ENCODE measurements around the gene TTYH3. TPM values are rescaled to one million over a fixed set of nuclear protein-coding genes. Genes with fewer than 3 reads are reported as not detected.
"Not testable (repeated sequence)": the region's sequence is repeated elsewhere in the genome, so short reads cannot be mapped to it uniquely, and the experiment has no call there.

The TTYH3 gene
- total and polyA plus RNA-seq, 2 experiments from 2014 or later, result 46.3 to 108 TPM

DNA sequence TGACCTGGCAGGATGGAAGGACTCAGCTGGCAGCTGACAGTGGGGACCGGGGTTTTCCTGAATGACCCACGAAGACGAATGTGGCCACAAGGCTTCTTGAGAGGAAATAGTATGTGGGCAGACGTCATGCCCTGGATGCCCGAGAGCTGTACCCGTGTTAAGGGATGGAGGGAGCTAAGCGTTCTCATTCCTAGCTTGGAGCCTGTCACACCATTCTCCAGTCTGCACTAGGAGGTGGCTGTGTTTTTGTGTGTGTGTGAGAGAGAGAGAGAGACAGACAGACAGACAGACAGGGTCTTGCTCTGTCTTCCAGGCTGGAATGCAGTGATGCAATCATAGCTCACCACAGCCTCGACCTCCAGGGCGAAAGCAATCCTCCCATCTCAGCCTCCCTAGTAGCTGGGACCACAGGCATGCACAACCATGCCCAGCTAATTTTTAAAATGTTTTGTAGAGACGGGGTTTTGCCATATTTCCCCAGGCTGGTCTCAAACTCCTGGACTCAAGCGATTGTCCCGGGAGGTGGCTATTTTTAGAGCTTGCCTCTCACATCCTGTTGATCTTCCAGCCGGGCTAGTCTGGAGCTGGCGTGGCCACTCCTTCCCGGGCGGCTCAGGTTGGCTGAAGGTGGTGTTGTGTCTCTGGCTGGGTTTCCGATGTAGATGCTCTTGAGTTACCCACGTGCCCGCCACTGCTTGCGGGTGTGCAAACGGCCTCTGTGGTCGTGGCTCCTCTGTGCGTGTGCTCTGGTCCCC is 58.3 kb downstream of the TTYH3 start:
- WGBS (ENCODE audit: low lambda C conversion rate, missing lambda C conversion rate), result 86% methylated on average over 23 of the region's 23 CpGs
- no peaks in the 10 kb centered on the region for H3K79me2 ChIP-seq
- H3K36me3 ChIP-seq (replicated peaks; ENCODE audit: insufficient read depth, low read depth), result no peaks in the 10 kb centered on the region

DNA sequence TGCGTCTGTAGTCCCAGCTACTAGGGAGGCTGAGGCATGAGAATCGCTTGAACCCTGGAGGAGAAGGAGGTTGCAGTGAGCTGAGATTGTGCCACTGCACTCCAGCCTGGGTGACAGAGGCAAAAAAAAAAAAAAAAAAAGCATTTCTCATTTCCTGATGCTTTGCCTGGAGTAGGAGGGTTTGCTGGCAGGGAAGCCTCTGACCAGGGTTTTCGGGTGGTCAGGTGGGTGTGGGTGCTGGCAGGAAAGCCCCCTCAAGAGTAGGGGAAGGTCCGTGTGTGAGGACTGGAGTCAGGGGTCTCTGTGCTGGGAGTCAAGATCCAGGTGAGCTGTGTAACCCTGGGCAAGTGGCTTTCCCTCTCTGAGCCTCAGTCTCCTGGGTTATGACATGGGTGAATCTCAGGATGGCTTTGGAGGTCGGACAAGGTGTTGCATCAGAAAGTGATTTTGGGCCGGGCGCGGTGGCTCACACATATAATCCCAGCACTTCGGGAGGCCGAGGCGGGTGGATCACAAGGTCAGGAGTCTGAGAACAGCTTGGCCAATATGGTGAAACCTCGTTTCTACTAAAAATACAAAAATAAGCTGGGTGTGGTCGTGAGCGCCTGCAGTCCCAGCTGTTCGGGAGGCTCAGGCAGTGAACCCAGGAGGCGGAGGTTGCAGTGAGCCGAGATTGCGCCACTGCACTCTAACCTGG is 59.4 kb downstream of the TTYH3 start:
- Histone ChIP-seq H3K4me1 (ENCODE audit: insufficient read depth) (peaks cover 5% of the 10 kb centered on the region), H3K9me2 (replicated peaks; ENCODE audit: insufficient read depth) (no peaks in the 10 kb centered on the region), H2AFZ (no peak overlapping the region), H3K79me2 (no peaks in the 10 kb centered on the region), H3K9me3 (ENCODE audit: low read depth) (no peaks in the 10 kb centered on the region), H3K27me3 (peaks cover 40% of the 10 kb centered on the region), H4K20me1 (ENCODE audit: insufficient read depth, poor library complexity, severe bottlenecking) (no peaks in the 10 kb centered on the region), H3K36me3 (replicated peaks; ENCODE audit: insufficient read depth, low read depth) (no peaks in the 10 kb centered on the region), H3K4me3 (no peak overlapping the region), H3K4me2 (no peak overlapping the region), H3K27ac (no peak overlapping the region)
- DNase-seq (ENCODE audit: low spot score), result no peak
- 93% methylated on average over 18 of the region's 18 CpGs for WGBS (ENCODE audit: low lambda C conversion rate, missing lambda C conversion rate)
- TF ChIP-seq EZH2phosphoT487 (IDR thresholded peaks at IDR 0.05; ENCODE audit: low read depth, severe bottlenecking, unreplicated experiment), result no peak
- TF ChIP-seq, protein P1, sequence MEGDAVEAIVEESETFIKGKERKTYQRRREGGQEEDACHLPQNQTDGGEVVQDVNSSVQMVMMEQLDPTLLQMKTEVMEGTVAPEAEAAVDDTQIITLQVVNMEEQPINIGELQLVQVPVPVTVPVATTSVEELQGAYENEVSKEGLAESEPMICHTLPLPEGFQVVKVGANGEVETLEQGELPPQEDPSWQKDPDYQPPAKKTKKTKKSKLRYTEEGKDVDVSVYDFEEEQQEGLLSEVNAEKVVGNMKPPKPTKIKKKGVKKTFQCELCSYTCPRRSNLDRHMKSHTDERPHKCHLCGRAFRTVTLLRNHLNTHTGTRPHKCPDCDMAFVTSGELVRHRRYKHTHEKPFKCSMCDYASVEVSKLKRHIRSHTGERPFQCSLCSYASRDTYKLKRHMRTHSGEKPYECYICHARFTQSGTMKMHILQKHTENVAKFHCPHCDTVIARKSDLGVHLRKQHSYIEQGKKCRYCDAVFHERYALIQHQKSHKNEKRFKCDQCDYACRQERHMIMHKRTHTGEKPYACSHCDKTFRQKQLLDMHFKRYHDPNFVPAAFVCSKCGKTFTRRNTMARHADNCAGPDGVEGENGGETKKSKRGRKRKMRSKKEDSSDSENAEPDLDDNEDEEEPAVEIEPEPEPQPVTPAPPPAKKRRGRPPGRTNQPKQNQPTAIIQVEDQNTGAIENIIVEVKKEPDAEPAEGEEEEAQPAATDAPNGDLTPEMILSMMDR (IDR thresholded peaks at IDR 0.05; ENCODE audit: poor library complexity), result no peak
- TF ChIP-seq EZH2 (IDR thresholded peaks at IDR 0.05; ENCODE audit: borderline replicate concordance), result no peak

More for the DNA sequence above, 58.3 kb downstream of the TTYH3 start:
- Histone ChIP-seq H2AFZ (no peak overlapping the region), H3K9me3 (ENCODE audit: low read depth) (no peaks in the 10 kb centered on the region), H3K27me3 (peaks cover 43% of the 10 kb centered on the region), H3K4me2 (no peak overlapping the region), H3K4me1 (ENCODE audit: insufficient read depth) (peaks cover 5% of the 10 kb centered on the region), H3K9me2 (replicated peaks; ENCODE audit: insufficient read depth) (no peaks in the 10 kb centered on the region), H4K20me1 (ENCODE audit: insufficient read depth, poor library complexity, severe bottlenecking) (no peaks in the 10 kb centered on the region), H3K4me3 (no peak overlapping the region), H3K27ac (no peak overlapping the region)
- no peak for DNase-seq (ENCODE audit: low spot score)
- no peak for TF ChIP-seq EZH2 (IDR thresholded peaks at IDR 0.05; ENCODE audit: borderline replicate concordance)
- TF ChIP-seq, protein P1 (IDR thresholded peaks at IDR 0.05; ENCODE audit: poor library complexity), result no peak
- no peak for TF ChIP-seq EZH2phosphoT487 (IDR thresholded peaks at IDR 0.05; ENCODE audit: low read depth, severe bottlenecking, unreplicated experiment)

DNA sequence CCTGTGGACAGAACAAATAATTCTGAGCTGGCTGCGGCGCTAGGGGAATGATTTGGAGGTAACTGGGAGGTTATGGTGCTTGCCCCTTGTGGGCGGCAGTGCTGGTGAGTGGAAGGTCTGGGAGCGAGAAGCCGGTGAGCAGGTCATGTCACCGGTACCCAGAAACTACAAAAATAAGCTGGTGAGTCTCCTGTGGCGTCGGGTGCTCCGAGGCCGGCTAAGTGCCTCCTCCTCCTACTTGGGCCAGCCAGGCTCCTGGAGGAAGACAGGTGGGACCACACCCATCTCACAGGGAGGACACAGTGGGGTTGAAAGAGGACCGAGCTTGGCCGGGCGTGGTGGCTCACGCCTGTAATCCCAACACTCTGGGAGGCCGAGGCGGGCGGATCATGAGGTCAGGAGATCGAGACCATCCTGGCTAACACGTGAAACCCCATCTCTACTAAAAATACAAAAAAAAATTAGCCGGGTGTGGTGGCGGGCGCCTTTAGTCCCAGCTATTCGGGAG is 60.2 kb downstream of the TTYH3 start:
- H2AFZ ChIP-seq; H3K9me3 ChIP-seq (ENCODE audit: low read depth); H3K4me3 ChIP-seq; H3K4me1 ChIP-seq (ENCODE audit: insufficient read depth); H4K20me1 ChIP-seq (ENCODE audit: insufficient read depth, poor library complexity, severe bottlenecking); H3K36me3 ChIP-seq (replicated peaks; ENCODE audit: insufficient read depth, low read depth); DNase-seq (ENCODE audit: low spot score); H3K4me2 ChIP-seq; H3K79me2 ChIP-seq; H3K27ac ChIP-seq; H3K9me2 ChIP-seq (replicated peaks; ENCODE audit: insufficient read depth): not testable (repeated sequence)
- 95% methylated on average over 23 of the region's 23 CpGs for WGBS (ENCODE audit: low lambda C conversion rate, missing lambda C conversion rate)
- H3K27me3 ChIP-seq, result peaks cover 32% of the 10 kb centered on the region

DNA sequence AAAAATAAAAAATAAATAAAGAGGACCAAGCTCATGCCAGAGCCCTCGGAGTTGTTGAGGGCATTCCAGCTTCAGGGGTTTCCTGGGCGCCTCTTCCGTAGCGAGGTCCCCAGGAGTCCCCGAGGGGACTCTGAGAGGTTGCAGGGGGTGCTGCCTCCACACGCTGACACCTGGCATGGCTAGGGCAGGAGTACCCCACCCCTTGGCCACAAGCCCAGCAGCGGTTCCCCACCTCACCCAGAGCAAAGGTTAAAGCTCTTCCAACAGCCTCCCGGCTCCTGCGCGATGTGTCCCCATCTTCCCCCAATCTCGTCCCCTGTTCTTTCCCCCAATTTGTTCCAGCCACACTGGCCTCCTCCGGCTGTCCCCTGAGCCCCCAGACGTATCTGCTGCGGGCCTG is 60.8 kb downstream of the TTYH3 start:
- H3K4me1 ChIP-seq (ENCODE audit: insufficient read depth), result peaks cover 4% of the 10 kb centered on the region
- 91% methylated on average over 14 of the region's 14 CpGs for WGBS (ENCODE audit: low lambda C conversion rate, missing lambda C conversion rate)
- H3K79me2 ChIP-seq, result no peaks in the 10 kb centered on the region
- H4K20me1 ChIP-seq (ENCODE audit: insufficient read depth, poor library complexity, severe bottlenecking), result no peaks in the 10 kb centered on the region
- H3K4me2 ChIP-seq, result no peak overlapping the region
- H3K36me3 ChIP-seq (replicated peaks; ENCODE audit: insufficient read depth, low read depth), result no peaks in the 10 kb centered on the region
- no peaks in the 10 kb centered on the region for H3K9me3 ChIP-seq (ENCODE audit: low read depth)
- no peak overlapping the region for H3K27ac ChIP-seq
- H3K4me3 ChIP-seq, result no peak overlapping the region
- DNase-seq (ENCODE audit: low spot score), result no peak
- no peak overlapping the region for H2AFZ ChIP-seq
- H3K9me2 ChIP-seq (replicated peaks; ENCODE audit: insufficient read depth), result no peaks in the 10 kb centered on the region
- peaks cover 26% of the 10 kb centered on the region for H3K27me3 ChIP-seq
- no peak for TF ChIP-seq EZH2phosphoT487 (IDR thresholded peaks at IDR 0.05; ENCODE audit: low read depth, severe bottlenecking, unreplicated experiment)
- TF ChIP-seq, protein P1 (IDR thresholded peaks at IDR 0.05; ENCODE audit: poor library complexity), result no peak
- TF ChIP-seq EZH2 (IDR thresholded peaks at IDR 0.05; ENCODE audit: borderline replicate concordance), result no peak

DNA sequence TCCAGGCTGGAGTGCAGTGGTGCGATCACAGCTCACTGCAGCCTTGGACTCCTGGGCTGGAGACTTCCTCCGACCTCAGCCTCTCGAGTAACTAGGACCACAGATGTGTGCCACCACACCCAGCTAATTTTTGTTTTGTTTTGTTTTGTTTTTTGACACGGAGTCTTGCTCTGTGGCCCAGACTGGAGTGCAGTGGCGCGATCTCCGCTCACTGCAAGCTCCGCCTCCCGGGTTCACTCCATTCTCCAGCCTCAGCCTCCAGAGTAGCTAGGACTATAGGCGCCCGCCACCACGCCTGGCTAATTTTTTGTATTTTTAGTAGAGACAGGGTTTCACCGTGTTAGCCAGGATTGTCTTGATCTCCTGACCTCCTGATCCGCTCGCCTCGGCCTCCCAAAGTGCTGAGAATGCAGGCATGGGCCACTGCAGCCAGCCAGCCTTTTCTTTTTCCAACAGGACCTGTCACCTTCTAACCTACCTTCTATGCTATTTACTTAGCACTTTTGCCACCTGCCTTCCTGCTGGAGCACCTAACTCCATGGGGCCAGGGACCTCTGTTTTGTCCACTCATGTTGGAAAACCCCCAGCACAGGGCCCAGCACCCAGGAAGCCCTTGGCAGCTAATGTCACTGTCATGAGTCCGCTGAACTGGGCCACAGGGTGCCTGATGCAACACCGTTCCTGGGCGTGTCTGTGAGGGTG is 61.8 kb downstream of the TTYH3 start:
- H3K4me2 ChIP-seq; H3K27ac ChIP-seq; H3K9me3 ChIP-seq (ENCODE audit: low read depth); H3K79me2 ChIP-seq; H2AFZ ChIP-seq; H3K36me3 ChIP-seq (replicated peaks; ENCODE audit: insufficient read depth, low read depth); DNase-seq (ENCODE audit: low spot score); H3K4me1 ChIP-seq (ENCODE audit: insufficient read depth); H4K20me1 ChIP-seq (ENCODE audit: insufficient read depth, poor library complexity, severe bottlenecking); H3K4me3 ChIP-seq; H3K9me2 ChIP-seq (replicated peaks; ENCODE audit: insufficient read depth): not testable (repeated sequence)
- H3K27me3 ChIP-seq, result peaks cover 17% of the 10 kb centered on the region
- 94% methylated on average over 19 of the region's 19 CpGs for WGBS (ENCODE audit: low lambda C conversion rate, missing lambda C conversion rate)

Data from hepatocyte (in vitro differentiated cells).